Measurements from ENCODE around the gene BLVRB. TPM values are rescaled to one million over a fixed set of nuclear protein-coding genes. Genes with fewer than 3 reads are reported as not detected.
A peak's percentile ranks its signal among the peaks of the same experiment; 100 is the strongest.

The BLVRB gene
- total and polyA plus RNA-seq, 8 donors, result 54.3 to 561 (median 252) TPM

GRCh38 chr19:40420766-40421765 is 44.5 kb downstream of the BLVRB start:
- Histone ChIP-seq H3K27me3 (no peaks in the 10 kb centered on the region), H3K9me3 (no peaks in the 10 kb centered on the region), H3K36me3 (peaks cover 12 to 13% (median 12%) of the 10 kb centered on the region in 4 donors), H3K4me3 (peak overlapping the region; percentile 42 to 63 (median 54)), H3K4me1 (peaks cover 42 to 56% (median 47%) of the 10 kb centered on the region in 4 donors), H3K27ac (peak overlapping the region; percentile 98 to 100 (median 99))
- 1 to 3% (median 1%) methylated on average over 47 to 56 of the region's 56 CpGs for WGBS, 5 donors
- intact Hi-C loops (cut with DNase I; ENCODE audit: low total_unique reads), result no loop called here
- peak; percentile 95 to 98 for DNase-seq
- TF ChIP-seq, protein P1, sequence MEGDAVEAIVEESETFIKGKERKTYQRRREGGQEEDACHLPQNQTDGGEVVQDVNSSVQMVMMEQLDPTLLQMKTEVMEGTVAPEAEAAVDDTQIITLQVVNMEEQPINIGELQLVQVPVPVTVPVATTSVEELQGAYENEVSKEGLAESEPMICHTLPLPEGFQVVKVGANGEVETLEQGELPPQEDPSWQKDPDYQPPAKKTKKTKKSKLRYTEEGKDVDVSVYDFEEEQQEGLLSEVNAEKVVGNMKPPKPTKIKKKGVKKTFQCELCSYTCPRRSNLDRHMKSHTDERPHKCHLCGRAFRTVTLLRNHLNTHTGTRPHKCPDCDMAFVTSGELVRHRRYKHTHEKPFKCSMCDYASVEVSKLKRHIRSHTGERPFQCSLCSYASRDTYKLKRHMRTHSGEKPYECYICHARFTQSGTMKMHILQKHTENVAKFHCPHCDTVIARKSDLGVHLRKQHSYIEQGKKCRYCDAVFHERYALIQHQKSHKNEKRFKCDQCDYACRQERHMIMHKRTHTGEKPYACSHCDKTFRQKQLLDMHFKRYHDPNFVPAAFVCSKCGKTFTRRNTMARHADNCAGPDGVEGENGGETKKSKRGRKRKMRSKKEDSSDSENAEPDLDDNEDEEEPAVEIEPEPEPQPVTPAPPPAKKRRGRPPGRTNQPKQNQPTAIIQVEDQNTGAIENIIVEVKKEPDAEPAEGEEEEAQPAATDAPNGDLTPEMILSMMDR (IDR thresholded peaks at IDR 0.05), result peak in 6 of 7 experiments; percentile 4 to 96 (median 89)
- TF ChIP-seq EP300 (IDR thresholded peaks at IDR 0.05) (no peak), POLR2AphosphoS5 (IDR thresholded peaks at IDR 0.05) (peak; percentile 96 to 99 (median 97)), POLR2A (IDR thresholded peaks at IDR 0.05) (peak in 2 of 4 donors; percentile 81 to 93)

GRCh38 chr19:40420451-40420765 is 45.1 kb downstream of the BLVRB start:
- Histone ChIP-seq H3K4me3 (peak overlapping the region; percentile 42 to 63 (median 54)), H3K27me3 (no peaks in the 10 kb centered on the region), H3K36me3 (peaks cover 12 to 13% (median 12%) of the 10 kb centered on the region in 4 donors), H3K4me1 (peaks cover 42 to 56% (median 46%) of the 10 kb centered on the region in 4 donors), H3K27ac (peak overlapping the region; percentile 98 to 100 (median 99)), H3K9me3 (no peaks in the 10 kb centered on the region)
- DNase-seq, result no peak
- no peak for TF ChIP-seq EP300 (IDR thresholded peaks at IDR 0.05)
- TF ChIP-seq POLR2AphosphoS5 (IDR thresholded peaks at IDR 0.05), result no peak
- TF ChIP-seq, protein P1 (IDR thresholded peaks at IDR 0.05), result no peak
- TF ChIP-seq POLR2A (IDR thresholded peaks at IDR 0.05), result no peak
- intact Hi-C loops (cut with DNase I; ENCODE audit: low total_unique reads), result no loop called here
- 54 to 58% (median 57%) methylated on average over 14 of the region's 14 CpGs for WGBS, 5 donors

GRCh38 chr19:40419780-40420179 is 45.8 kb downstream of the BLVRB start:
- TF ChIP-seq POLR2A (IDR thresholded peaks at IDR 0.05) (no peak), POLR2AphosphoS5 (IDR thresholded peaks at IDR 0.05) (no peak), EP300 (IDR thresholded peaks at IDR 0.05) (no peak)
- TF ChIP-seq, protein P1 (IDR thresholded peaks at IDR 0.05), result no peak
- intact Hi-C loops (cut with DNase I; ENCODE audit: low total_unique reads), result no loop called here
- H3K27ac ChIP-seq, result peak overlapping the region in 4 of 5 donors; percentile 98 to 100 (median 100)
- H3K4me1 ChIP-seq, result peaks cover 42 to 59% (median 46%) of the 10 kb centered on the region in 4 donors
- peaks cover 12 to 13% (median 12%) of the 10 kb centered on the region in 4 donors for H3K36me3 ChIP-seq
- H3K9me3 ChIP-seq, result no peaks in the 10 kb centered on the region
- H3K27me3 ChIP-seq, result no peaks in the 10 kb centered on the region
- DNase-seq, result no peak
- 83 to 95% (median 89%) methylated on average over 5 of the region's 5 CpGs for WGBS, 5 donors
- no peak overlapping the region for H3K4me3 ChIP-seq

GRCh38 chr19:40419066-40419612 is 46.4 kb downstream of the BLVRB start:
- peaks cover 37 to 56% (median 42%) of the 10 kb centered on the region in 4 donors for H3K4me1 ChIP-seq
- DNase-seq, result no peak
- H3K4me3 ChIP-seq, result no peak overlapping the region
- TF ChIP-seq EP300 (IDR thresholded peaks at IDR 0.05) (no peak), POLR2AphosphoS5 (IDR thresholded peaks at IDR 0.05) (no peak), POLR2A (IDR thresholded peaks at IDR 0.05) (no peak)
- TF ChIP-seq, protein P1 (IDR thresholded peaks at IDR 0.05), result no peak
- H3K36me3 ChIP-seq, result peaks cover 12 to 13% (median 12%) of the 10 kb centered on the region in 4 donors
- no peaks in the 10 kb centered on the region for H3K9me3 ChIP-seq
- intact Hi-C loops (cut with DNase I; ENCODE audit: low total_unique reads), result no loop called here
- H3K27ac ChIP-seq, result peak overlapping the region in 3 of 5 donors; percentile 7 to 100 (median 80)
- no peaks in the 10 kb centered on the region for H3K27me3 ChIP-seq
- WGBS, 5 donors, result 63 to 72% (median 65%) methylated on average over 5 of the region's 5 CpGs
